ENCODE data around the gene PRND.
"Not testable (repeated sequence)": the region's sequence is repeated elsewhere in the genome, so short reads cannot be mapped to it uniquely, and the experiment has no call there.

DNA sequence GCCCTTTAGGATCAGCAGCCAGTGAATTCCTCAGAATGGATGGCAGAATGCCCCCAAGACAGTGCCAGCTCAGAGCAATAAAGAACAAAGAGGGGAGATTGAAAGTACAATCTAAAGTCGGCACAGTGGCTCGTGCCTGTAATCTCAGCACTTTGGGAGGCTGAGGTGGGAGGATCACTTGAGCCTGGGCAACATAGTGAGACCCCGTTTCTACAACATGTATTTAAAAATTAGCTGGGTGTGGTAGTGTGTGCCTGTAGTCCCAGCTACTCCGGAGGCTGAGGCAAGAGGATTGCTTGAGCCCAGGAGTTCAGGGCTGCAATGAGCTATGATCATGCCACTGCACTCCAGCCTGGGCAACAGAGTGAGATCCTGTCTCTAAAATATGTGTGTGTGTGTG, 1.8 kb downstream of the PRND start:
- not testable (repeated sequence) for TF ChIP-seq TCF4 (CRISPR knock-in tag; IDR thresholded peaks at IDR 0.05; ENCODE audit: borderline replicate concordance); CSDC2 (CRISPR knock-in tag; IDR thresholded peaks at IDR 0.05); ARNTL (CRISPR knock-in tag; IDR thresholded peaks at IDR 0.05; ENCODE audit: borderline replicate concordance, low read depth); RARB (CRISPR knock-in tag; IDR thresholded peaks at IDR 0.05)
- TF ChIP-seq, protein P1, sequence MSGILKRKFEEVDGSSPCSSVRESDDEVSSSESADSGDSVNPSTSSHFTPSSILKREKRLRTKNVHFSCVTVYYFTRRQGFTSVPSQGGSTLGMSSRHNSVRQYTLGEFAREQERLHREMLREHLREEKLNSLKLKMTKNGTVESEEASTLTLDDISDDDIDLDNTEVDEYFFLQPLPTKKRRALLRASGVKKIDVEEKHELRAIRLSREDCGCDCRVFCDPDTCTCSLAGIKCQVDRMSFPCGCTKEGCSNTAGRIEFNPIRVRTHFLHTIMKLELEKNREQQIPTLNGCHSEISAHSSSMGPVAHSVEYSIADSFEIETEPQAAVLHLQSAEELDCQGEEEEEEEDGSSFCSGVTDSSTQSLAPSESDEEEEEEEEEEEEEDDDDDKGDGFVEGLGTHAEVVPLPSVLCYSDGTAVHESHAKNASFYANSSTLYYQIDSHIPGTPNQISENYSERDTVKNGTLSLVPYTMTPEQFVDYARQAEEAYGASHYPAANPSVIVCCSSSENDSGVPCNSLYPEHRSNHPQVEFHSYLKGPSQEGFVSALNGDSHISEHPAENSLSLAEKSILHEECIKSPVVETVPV (CRISPR knock-in tag; IDR thresholded peaks at IDR 0.05): not testable (repeated sequence)

Measured in SK-N-SH treated with all-trans-retinoic acid at 6 μM for 48 hours (cell line).